Stimulated activated CD8-positive, alpha-beta memory T cell treated with anti-CD3 and anti-CD28 coated beads, Interleukin-4, amount 100 ng/mL, for 4 hours (primary cell): Measurements from ENCODE around the gene MRAP2.
"Not testable (repeated sequence)": the region's sequence is repeated elsewhere in the genome, so short reads cannot be mapped to it uniquely, and the experiment has no call there.

Source experiments
- DNase-seq, 2 donors: peaks; one replicate each; pipeline ENCODE4 v3.0.0-alpha.2; 2020; ENCODE audit warnings: low read depth in 2 of 2, low spot score in 1 of 2

The MRAP2 gene

GRCh38 chr6:84028350-84028749 is 5.2 kb upstream of the MRAP2 start:
- no peak for DNase-seq

- DNase-seq = not testable (repeated sequence)
Observed at GRCh38 chr6:84032000-84032399, 1.6 kb upstream of the MRAP2 start.

- no peak for DNase-seq
Observed at GRCh38 chr6:84035484-84035883, 1.9 kb downstream of the MRAP2 start.

DNA sequence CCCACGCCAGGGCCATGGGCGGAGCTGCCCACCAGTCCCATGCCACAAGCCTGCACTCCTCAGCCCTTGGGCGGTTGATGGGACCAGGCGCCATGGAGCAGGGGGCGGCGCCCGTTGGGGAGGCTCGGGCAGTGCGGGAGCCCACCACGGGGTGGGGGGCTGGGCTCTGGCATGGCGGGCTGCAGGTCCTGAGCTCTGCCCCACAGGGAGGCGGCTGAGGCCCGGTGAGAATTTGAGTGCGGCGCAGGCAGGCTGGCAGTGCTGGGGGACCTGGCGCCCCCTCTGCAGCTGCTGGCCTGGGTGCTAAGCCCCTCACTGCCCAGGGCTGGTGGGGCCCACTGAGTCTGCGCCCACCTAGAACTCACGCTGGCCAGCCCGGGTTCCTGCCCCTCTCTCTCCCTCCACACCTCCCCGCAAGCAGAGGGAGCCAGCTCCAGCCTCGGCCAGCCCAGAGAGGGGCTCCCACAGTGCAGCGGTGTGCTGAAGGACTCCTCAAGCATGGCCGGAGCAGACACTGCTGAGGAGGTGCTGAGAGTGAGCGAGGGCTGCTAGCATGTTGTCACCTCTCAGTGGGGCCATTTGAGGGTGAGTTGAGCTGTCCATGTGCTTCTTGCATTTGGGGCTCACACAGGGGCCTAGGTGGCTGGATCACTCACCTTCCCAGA is 4.0 kb downstream of the MRAP2 start:
- DNase-seq = no peak

- DNase-seq = no peak
Observed at GRCh38 chr6:84042603-84043002, 9.0 kb downstream of the MRAP2 start.

DNA sequence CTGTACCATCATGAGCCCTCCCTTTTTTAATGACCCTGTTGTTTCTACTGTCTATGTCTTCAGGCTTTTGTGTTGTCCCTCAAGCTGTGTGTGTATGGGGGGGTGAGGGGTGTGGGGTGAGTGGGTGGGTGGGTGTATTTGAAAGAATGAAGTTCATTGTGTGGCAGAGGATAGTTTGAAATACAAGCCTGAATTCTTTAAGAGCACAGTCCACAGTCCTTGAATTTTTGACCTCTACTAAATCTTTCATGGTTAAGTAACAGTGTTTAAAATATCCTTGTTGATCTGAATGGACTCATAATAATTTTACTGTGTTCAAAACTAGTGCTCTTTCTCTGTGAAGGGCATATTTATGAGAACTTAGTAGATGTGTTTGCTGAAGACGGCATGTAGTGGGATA is 10.0 kb downstream of the MRAP2 start:
- no peak for DNase-seq

GRCh38 chr6:84046755-84047154 is 13.2 kb downstream of the MRAP2 start:
- DNase-seq = no peak

DNA sequence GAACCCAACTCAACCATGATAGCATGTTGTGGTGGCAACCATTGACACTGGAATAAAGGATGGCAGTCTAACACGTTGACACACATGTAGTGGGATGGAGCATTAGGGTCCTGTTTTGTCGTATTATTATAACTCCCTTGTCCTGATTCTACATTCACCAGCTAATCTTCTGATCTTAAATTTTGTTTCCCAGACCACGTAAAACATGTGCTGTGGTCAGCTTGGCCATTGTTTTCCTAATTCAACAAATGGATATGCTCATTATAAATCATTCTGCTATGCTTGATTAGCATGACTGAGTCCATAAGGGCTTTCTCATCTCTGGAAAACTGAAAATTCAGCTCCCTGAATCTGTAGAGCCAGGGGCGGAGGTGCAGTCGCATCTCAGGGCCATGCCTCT is 15.0 kb downstream of the MRAP2 start:
- DNase-seq = no peak

- no peak for DNase-seq
Observed at GRCh38 chr6:84050408-84050807, 16.8 kb downstream of the MRAP2 start.

GRCh38 chr6:84052204-84052882 is 18.8 kb downstream of the MRAP2 start:
- no peak for DNase-seq

DNA sequence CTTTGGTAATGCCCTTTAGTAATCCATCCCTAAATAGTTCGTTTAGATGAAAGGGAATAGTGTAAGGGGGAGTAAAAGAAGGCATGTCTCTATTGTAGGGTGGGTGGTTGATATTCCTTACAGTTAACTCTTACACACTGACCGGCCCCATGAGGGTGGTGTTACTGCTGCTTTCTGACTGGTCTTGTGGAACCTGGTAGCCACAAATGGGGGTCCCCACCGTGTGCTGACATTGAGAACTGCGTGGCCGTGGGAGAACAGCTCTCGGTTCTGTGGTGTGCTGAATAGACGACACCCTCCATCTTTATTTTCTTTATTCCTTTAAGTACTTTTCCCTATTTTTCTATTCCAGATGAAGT is 19.3 kb downstream of the MRAP2 start:
- DNase-seq = no peak

GRCh38 chr6:84055647-84056046 is 22.1 kb downstream of the MRAP2 start:
- no peak for DNase-seq

GRCh38 chr6:84057908-84058307 is 24.3 kb downstream of the MRAP2 start:
- no peak for DNase-seq

DNA sequence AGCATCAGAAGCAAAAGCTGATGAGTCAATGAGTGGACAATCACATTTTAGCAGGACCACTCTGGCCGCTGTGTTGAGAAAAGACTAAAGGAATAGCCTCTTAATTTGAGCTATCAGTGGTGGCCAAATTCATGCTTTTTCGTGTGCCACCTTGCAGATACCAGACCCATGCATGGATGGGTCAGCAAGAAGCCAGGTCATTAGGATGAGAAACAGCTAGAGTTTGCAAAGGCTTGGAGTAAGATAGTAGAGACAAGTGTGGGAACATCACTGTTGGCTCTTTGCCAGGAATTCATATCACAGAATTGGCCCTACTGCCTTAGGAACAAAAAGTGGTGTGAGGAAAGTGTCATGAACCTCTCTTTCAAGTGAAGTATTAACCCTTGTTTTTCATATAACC is 25.5 kb downstream of the MRAP2 start:
- no peak for DNase-seq

GRCh38 chr6:84061174-84061573 is 27.6 kb downstream of the MRAP2 start:
- no peak for DNase-seq

GRCh38 chr6:84061613-84062398 is 28.2 kb downstream of the MRAP2 start:
- DNase-seq = no peak

- no peak for DNase-seq
Observed at GRCh38 chr6:84062519-84063154, 29.1 kb downstream of the MRAP2 start.

DNA sequence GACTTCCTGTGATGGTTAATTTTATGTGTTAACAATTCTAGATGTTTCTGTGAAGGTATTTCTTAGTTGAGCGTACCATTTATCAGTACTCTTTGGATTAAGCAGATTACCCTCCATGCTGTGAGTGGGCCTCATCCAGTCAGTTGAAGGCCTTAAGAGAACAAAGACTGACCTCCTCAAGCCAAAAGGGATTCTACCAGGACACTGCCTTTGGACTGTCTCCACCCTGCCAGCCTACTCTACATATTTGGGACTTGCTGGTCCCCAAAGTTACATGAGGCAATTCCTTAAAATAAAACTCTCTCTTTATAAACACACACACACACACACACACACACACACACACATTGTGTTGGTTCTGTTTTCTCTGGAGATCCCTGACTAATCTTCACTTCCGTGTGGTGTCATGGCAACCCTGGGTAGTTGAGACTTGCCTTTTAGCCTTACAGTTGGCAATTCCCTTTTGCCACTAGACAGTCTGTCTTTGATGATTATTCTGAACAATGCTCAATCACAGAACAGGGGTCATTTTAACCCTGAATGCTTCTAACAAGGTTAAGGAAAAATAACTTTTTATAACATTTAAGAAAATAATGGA is 32.2 kb downstream of the MRAP2 start:
- no peak for DNase-seq

- DNase-seq = no peak
Observed at GRCh38 chr6:84066536-84066935, 33.0 kb downstream of the MRAP2 start.

DNA sequence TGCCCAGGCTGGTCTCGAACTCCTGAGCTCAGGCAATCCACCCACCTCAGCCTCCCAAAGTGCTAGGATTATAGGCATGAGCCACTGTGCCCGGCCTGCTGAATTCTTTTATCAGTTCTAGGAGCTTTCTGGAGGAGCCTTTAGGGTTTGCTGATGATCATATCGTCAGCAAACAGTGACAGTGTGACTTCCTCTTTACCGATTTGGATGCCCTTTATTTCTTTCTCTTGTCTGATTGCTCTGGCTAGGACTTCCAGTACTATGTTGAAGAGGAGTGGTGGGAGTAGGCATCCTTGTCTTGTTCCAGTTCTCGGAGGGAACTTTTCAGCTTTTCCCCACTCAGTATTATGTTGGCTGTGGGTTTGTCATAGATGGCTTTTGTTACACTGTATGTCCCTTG is 35.3 kb downstream of the MRAP2 start:
- not testable (repeated sequence) for DNase-seq

DNA sequence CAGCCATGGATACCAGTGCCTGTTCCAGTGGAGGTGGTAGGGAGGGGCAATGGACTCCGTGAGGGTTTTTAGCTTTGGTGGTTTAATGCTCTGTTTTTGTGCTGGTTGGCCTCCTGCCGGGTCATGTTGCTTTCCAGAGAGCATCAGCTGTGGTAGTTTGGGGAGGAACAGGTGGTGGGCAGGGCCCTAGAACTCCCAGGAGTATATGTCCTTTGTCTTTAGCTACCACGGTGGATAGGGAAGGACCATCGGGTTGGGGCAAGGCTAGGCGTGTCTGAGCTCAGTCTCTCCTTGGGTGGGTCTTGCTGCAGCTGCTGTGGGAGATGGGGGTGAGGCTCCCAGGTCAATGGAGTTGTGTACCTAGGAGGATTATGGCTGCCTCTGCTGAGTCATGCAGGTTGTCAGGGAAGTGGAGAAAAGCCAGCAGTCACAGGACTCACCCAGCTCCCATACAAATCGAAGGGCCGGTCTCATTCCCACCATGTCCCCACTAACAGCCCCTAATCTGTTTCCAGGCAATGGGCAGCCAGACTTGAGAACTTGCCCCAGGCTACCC is 38.9 kb downstream of the MRAP2 start:
- no peak for DNase-seq
